ENCODE measurements around the gene LGALS3BP. TPM values are rescaled to one million over a fixed set of nuclear protein-coding genes. Genes with fewer than 3 reads are reported as not detected.

Gene LGALS3BP
- total and polyA plus RNA-seq, 2 experiments from 2014 or later = 15.1 to 36.5 TPM

- Mint-ChIP-seq H3K4me3 (no peak overlapping the region), H3K27me3 (ENCODE audit: insufficient read depth, low read depth, poor library complexity) (peaks cover 68% of the 10 kb centered on the region), H3K4me1 (peaks cover 16% of the 10 kb centered on the region), H3K27ac (no peak overlapping the region), H3K36me3 (ENCODE audit: low read depth) (peaks cover 16% of the 10 kb centered on the region; the same call in 2 of the 3 replicates), H3K9me3 (peaks cover 2% of the 10 kb centered on the region; the same call in 1 of the 3 replicates)
- H3F3A ChIP-seq (replicated peaks; ENCODE audit: low read depth) = peaks cover 4% of the 10 kb centered on the region; the same call in 1 of the 2 replicates
- peaks cover 61% of the 10 kb centered on the region for H3K27me3 ChIP-seq (ENCODE audit: insufficient read depth)
- H3K27ac ChIP-seq (ENCODE audit: low read depth) = no peak overlapping the region
- no peak for ATAC-seq
- H2AFZ ChIP-seq = no peak overlapping the region
- peaks cover 45% of the 10 kb centered on the region for H4K20me1 ChIP-seq (replicated peaks; ENCODE audit: insufficient read depth)
- peak; percentile 48 for DNase-seq (ENCODE audit: low spot score)
- no peak overlapping the region for H3K4me3 ChIP-seq
- TF ChIP-seq EZH2 (IDR thresholded peaks at IDR 0.05; ENCODE audit: low read depth, unreplicated experiment) (no peak), CREB1 (CRISPR knock-in tag; IDR thresholded peaks at IDR 0.05; ENCODE audit: low read depth) (no peak), POLR2AphosphoS5 (IDR thresholded peaks at IDR 0.05; ENCODE audit: low read depth) (peak; percentile 22; the same call in 1 of the 2 replicates)
- no peaks in the 10 kb centered on the region; the same call in 1 of the 2 replicates for H3K4me1 ChIP-seq (ENCODE audit: insufficient read depth)
- peaks cover 21% of the 10 kb centered on the region for H3K79me2 ChIP-seq (replicated peaks; ENCODE audit: insufficient read depth)
- no peaks in the 10 kb centered on the region for H3K36me3 ChIP-seq (ENCODE audit: insufficient read depth)
- no peaks in the 10 kb centered on the region for H3K9me2 ChIP-seq (ENCODE audit: insufficient read depth)
- H3K4me2 ChIP-seq = no peak overlapping the region
These were observed 24.1 kb upstream of the LGALS3BP start for GRCh38 chr17:79003661-79004411.

DNA sequence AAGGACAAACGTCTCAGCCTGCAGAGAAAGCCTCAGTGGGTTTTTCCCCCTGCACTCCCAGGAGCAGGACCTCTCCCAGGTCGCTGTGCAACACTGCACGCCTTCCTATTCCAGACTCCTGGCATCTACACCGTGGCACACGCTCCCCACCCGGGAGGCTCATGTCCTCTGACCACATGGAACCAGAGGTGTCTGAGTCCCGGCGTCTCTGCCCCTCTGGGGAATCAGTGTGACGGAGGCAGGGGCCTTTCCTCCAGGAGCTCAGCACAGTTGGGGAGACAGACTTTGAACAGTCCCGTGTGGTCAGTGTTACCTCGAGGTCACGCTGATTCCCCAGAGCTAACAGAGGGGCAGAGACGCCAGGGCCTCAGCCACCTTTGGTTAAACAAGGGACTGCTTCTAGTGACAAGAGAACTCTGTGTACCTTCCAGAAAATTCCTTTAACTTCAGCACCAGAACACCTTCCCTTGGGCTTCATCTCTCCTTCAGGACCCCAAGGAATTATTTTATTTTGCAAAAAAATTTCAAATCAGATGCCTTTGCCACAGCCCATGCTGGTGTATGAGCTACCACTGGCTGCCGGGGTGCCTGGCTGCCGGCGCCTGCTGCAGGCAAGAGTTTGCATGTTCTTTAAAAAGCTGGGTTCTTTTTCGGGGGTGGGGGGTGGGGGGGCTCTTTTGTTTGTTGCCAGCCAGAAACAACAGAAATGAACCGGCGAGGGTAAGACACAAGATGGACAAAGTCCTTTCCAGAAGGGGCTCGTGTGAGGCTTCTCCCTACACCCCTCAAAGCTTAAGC is 23.3 kb upstream of the LGALS3BP start:
- peaks cover 60% of the 10 kb centered on the region for H3K27me3 Mint-ChIP-seq (ENCODE audit: insufficient read depth, low read depth, poor library complexity)
- ATAC-seq = no peak
- TF ChIP-seq ZNF114 (CRISPR knock-in tag; IDR thresholded peaks at IDR 0.05) (no peak), ZNF331 (CRISPR knock-in tag; IDR thresholded peaks at IDR 0.05; ENCODE audit: low read depth) (no peak), CREB1 (CRISPR knock-in tag; IDR thresholded peaks at IDR 0.05; ENCODE audit: low read depth) (no peak), STAT1 (IDR thresholded peaks at IDR 0.05; ENCODE audit: unreplicated experiment) (no peak), CTCF (conservative IDR thresholded peaks at IDR 0.05; ENCODE audit: low read depth in 2 of 2) (no peak), EZH2phosphoT487 (IDR thresholded peaks at IDR 0.05; ENCODE audit: unreplicated experiment) (no peak), JUNB (IDR thresholded peaks at IDR 0.05; ENCODE audit: unreplicated experiment) (no peak), NANOG (IDR thresholded peaks at IDR 0.05; ENCODE audit: borderline replicate concordance) (no peak), POLR2AphosphoS5 (IDR thresholded peaks at IDR 0.05; ENCODE audit: low read depth) (no peak)
- Histone ChIP-seq H3K4me2 (no peak overlapping the region), H3F3A (replicated peaks; ENCODE audit: low read depth) (peaks cover 4% of the 10 kb centered on the region; the same call in 1 of the 2 replicates), H3K27me3 (ENCODE audit: insufficient read depth) (peaks cover 53% of the 10 kb centered on the region), H3K36me3 (ENCODE audit: insufficient read depth) (no peaks in the 10 kb centered on the region), H3K4me1 (ENCODE audit: insufficient read depth) (no peaks in the 10 kb centered on the region), H4K20me1 (replicated peaks; ENCODE audit: insufficient read depth) (peaks cover 41% of the 10 kb centered on the region), H2AFZ (no peak overlapping the region), H3K4me3 (no peak overlapping the region), H3K9me2 (ENCODE audit: insufficient read depth) (no peaks in the 10 kb centered on the region), H3K27ac (ENCODE audit: low read depth) (no peak overlapping the region), H3K79me2 (replicated peaks; ENCODE audit: insufficient read depth) (peaks cover 21% of the 10 kb centered on the region)
- peaks cover 2% of the 10 kb centered on the region; the same call in 1 of the 3 replicates for H3K9me3 Mint-ChIP-seq
- H3K4me1 Mint-ChIP-seq = peaks cover 10% of the 10 kb centered on the region
- H3K36me3 Mint-ChIP-seq (ENCODE audit: low read depth) = peaks cover 18% of the 10 kb centered on the region
- no peak for DNase-seq (ENCODE audit: low spot score)
- no peak overlapping the region for H3K27ac Mint-ChIP-seq
- no peak overlapping the region for H3K4me3 Mint-ChIP-seq

All from GM23338 (cell line).